Left lung (tissue), 10 donors: ENCODE measurements around the gene ZNF835. TPM values are rescaled to one million over a fixed set of nuclear protein-coding genes. Genes with fewer than 3 reads are reported as not detected.

Source experiments
- ATAC-seq: fragments of 200-7000 bp; cut with Tn5 transposase; one replicate; pipeline ENCODE4 v1.9.1; 2020; ENCODE audit warnings: moderate library complexity
- DNase-seq, 4 donors: peaks; one replicate each; pipeline ENCODE4 v3.0.0-alpha.2; 2013 to 2020
- H3K27ac ChIP-seq, 2 donors: fragments of 200-600 bp; sonication (generic) in 1 of 2; one replicate each; pipeline versions ENCODE4 v1.5.0 to v1.8.0; 2020 to 2021
- H3K27me3 ChIP-seq, 2 donors: fragments of 200-600 bp; sonication (generic) in 1 of 2; one replicate each; pipeline versions ENCODE4 v1.5.0 to v1.8.0; 2020 to 2021
- H3K36me3 ChIP-seq, 2 donors: fragments of 200-600 bp; sonication (generic) in 1 of 2; one replicate each; pipeline versions ENCODE4 v1.5.0 to v1.8.0; 2020 to 2021
- H3K4me1 ChIP-seq, 2 donors: fragments of 200-600 bp; one replicate each; pipeline ENCODE4 v1.8.0; 2021
- H3K4me3 ChIP-seq, 2 donors: fragments of 200-600 bp; sonication (generic) in 1 of 2; one replicate each; pipeline versions ENCODE4 v1.5.0 to v1.8.0; 2020 to 2021; ENCODE audit warnings: mild to moderate bottlenecking in 1 of 2
- H3K9me3 ChIP-seq, 2 donors: fragments of 200-600 bp; sonication (generic) in 1 of 2; one replicate each; pipeline versions ENCODE4 v1.5.0 to v1.8.0; 2020 to 2021
- CTCF ChIP-seq, 2 donors: fragments of 200-600 bp; sonication (generic) in 1 of 2; IDR thresholded peaks; one replicate each; pipeline versions ENCODE4 v1.5.0 to v1.8.0; 2021; ENCODE audit warnings: antibody characterized with exemption in 2 of 2
- intact Hi-C, 2 donors: fragments of 100-400 bp; cut with DNase I; formaldehyde crosslinking; loops; one replicate each; pipeline versions ENCODE4 v1.11.2 to v1.14.2; 2022
- polyA plus RNA-seq, 6 donors: library from polyadenylated mRNA; unstranded; fragments of 120-200 nt; gene quantifications; one replicate each; pipeline ENCODE4 v1.2.1, GENCODE V29; 2013; ENCODE audit not compliant: insufficient read length in 6 of 6
- total RNA-seq, 2 donors: library from RNA; stranded (reverse); fragmentation: NEBNext Ultra II Directional; extraction: Animal tissue kit (Norgen Biotek cat#: 25700); gene quantifications; one replicate each; pipeline ENCODE4 v1.2.1, GENCODE V29; 2021
- donor health status: DM: no; HTN: yes; CAD: no.
- donor health status: DM: no; HTN: no; CAD: no.

The ZNF835 gene
- total and polyA plus RNA-seq, 8 donors = 2.3 to 4.9 (median 3.6) TPM

- Histone ChIP-seq H3K27me3 (peaks cover 1 to 16% of the 10 kb centered on the region in 2 donors), H3K4me3 (no peak overlapping the region), H3K4me1 (no peaks in the 10 kb centered on the region), H3K9me3 (peaks cover 0 to 82% of the 10 kb centered on the region in 2 donors), H3K27ac (no peak overlapping the region), H3K36me3 (no peaks in the 10 kb centered on the region)
- no peak for TF ChIP-seq CTCF (IDR thresholded peaks at IDR 0.05)
- peak; percentile 96 for ATAC-seq
- intact Hi-C loops = no loop called here
- peak in 3 of 4 donors; percentile 81 to 92 (median 84) for DNase-seq
Observed at GRCh38 chr19:56637976-56638555, 33.5 kb downstream of the ZNF835 start.

DNA sequence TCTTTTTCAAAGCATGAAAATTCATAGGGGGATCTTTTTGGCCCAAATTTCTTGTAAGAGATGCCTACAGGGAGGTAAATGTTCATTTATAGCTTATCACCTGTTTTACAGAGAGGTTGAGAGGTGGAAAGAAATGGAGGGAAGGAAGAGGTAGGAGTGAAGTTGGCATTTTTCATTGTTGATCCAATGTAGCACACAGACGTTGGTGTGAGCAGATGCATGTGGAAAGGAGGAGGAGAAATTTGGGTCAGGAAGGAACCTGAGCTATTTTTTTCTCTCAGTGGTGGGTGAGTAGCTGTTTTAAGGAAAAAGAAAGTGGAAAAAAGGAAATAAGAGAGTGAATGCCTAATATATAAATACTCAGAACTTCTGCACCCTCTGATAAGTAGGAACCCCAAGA lies 38.5 kb downstream of the ZNF835 start:
- no peak overlapping the region for H3K27ac ChIP-seq
- intact Hi-C loops = no loop called here
- no peaks in the 10 kb centered on the region for H3K4me1 ChIP-seq
- DNase-seq = no peak
- no peak overlapping the region for H3K4me3 ChIP-seq
- peaks cover 0 to 91% of the 10 kb centered on the region in 2 donors for H3K9me3 ChIP-seq
- H3K27me3 ChIP-seq = no peaks in the 10 kb centered on the region
- H3K36me3 ChIP-seq = no peaks in the 10 kb centered on the region
- TF ChIP-seq CTCF (IDR thresholded peaks at IDR 0.05) = no peak
- ATAC-seq = no peak

DNA sequence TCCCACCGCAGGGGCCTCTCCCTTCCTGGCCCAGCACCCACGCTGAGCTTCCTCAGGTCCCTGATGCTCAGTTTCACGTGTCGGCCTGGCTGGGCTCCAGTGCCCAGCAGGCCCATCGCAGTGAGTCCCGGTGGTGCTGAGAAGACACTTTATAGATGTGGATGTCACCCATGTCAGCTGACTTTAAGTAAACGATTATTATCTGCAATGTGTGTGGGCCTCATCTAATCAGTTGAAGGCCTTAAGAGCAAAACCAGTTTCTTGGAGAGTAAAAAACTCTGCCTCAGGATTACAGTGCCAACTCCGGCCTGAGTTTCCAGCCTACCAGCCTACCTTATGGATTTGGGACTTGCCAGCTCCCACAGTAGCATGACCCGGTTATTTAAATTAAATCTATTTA lies 45.8 kb downstream of the ZNF835 start:
- intact Hi-C loops = no loop called here
- H3K9me3 ChIP-seq = peaks cover 0 to 99% of the 10 kb centered on the region in 2 donors
- no peak overlapping the region for H3K27ac ChIP-seq
- peaks cover 0 to 56% of the 10 kb centered on the region in 2 donors for H3K36me3 ChIP-seq
- DNase-seq (no peak), ATAC-seq (no peak)
- no peak overlapping the region for H3K4me3 ChIP-seq
- no peaks in the 10 kb centered on the region for H3K4me1 ChIP-seq
- TF ChIP-seq CTCF (IDR thresholded peaks at IDR 0.05) = no peak
- H3K27me3 ChIP-seq = no peaks in the 10 kb centered on the region

GRCh38 chr19:56623006-56623405 lies 48.6 kb downstream of the ZNF835 start:
- Histone ChIP-seq H3K27ac (no peak overlapping the region), H3K4me3 (no peak overlapping the region), H3K27me3 (no peaks in the 10 kb centered on the region), H3K9me3 (peaks cover 0 to 100% of the 10 kb centered on the region in 2 donors), H3K4me1 (no peaks in the 10 kb centered on the region), H3K36me3 (peaks cover 0 to 73% of the 10 kb centered on the region in 2 donors)
- TF ChIP-seq CTCF (IDR thresholded peaks at IDR 0.05) = no peak
- intact Hi-C loops = no loop called here
- DNase-seq (no peak), ATAC-seq (no peak)

DNA sequence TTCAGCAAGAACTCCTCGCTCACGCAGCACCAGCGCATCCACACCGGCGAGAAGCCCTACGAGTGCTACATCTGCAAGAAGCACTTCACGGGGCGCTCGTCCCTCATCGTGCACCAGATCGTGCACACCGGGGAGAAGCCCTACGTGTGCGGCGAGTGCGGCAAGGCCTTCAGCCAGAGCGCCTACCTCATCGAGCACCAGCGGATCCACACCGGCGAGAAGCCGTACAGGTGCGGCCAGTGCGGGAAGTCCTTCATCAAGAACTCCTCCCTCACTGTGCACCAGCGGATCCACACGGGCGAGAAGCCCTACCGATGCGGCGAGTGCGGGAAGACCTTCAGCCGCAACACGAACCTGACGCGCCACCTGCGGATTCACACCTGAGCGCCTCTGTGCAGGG lies 49.2 kb downstream of the ZNF835 start:
- Histone ChIP-seq H3K27ac (no peak overlapping the region), H3K27me3 (no peaks in the 10 kb centered on the region), H3K4me3 (no peak overlapping the region), H3K36me3 (peaks cover 0 to 76% of the 10 kb centered on the region in 2 donors), H3K4me1 (no peaks in the 10 kb centered on the region), H3K9me3 (peaks cover 0 to 100% of the 10 kb centered on the region in 2 donors)
- intact Hi-C loops = no loop called here
- no peak for ATAC-seq
- DNase-seq = no peak
- no peak for TF ChIP-seq CTCF (IDR thresholded peaks at IDR 0.05)
